ENCODE measurements around the gene DBR1.

DBR1 gene

DNA sequence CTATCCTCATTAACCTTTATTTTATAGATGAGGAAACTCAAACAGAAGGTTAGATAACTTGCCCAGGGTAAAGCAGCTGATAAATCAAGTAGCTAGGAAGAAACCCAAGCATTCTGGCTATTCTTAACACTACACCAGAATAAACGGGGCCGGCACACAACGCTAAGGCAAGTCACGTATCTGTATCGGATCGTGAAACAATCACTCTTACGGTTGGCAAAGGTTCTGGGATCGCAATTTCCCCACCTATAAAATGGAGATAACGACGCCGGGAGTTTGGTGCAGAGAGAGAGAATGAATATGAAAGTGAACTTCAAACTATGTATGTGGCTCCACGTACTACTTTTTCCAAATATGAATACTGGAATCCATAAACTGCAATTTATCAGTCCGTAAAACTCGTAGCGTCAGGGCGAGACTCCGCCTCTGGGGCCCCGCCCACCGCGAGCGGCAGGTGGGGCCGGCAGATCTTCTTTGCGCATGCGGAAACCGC, 12.1 kb upstream of the DBR1 start:
- Histone ChIP-seq H3K9me3 (replicated peaks; ENCODE audit: insufficient read depth, low read length) (no peaks in the 10 kb centered on the region), H3K4me3 (ENCODE audit: low read length) (peak overlapping the region; percentile 95), H3K9me2 (replicated peaks; ENCODE audit: insufficient read depth, low read length) (no peaks in the 10 kb centered on the region), H3K27ac (ENCODE audit: low read length) (peak overlapping the region; percentile 82; the same call in 1 of the 2 replicates), H3K27me3 (replicated peaks; ENCODE audit: insufficient read depth, low read length) (0 out of 2 replicates have a peak, but pooled peaks cover 5% of the 10 kb centered on the region), H3K4me2 (ENCODE audit: low read depth, low read length) (peak overlapping the region; percentile 52), H4K20me1 (ENCODE audit: insufficient read depth, low read length) (no peaks in the 10 kb centered on the region), H3K79me2 (ENCODE audit: low read length) (peaks cover 46% of the 10 kb centered on the region), H3K4me1 (ENCODE audit: low read length) (peaks cover 19% of the 10 kb centered on the region), H3F3A (ENCODE audit: insufficient read depth, low read length) (peaks cover 5% of the 10 kb centered on the region; the same call in 1 of the 2 replicates), H3K36me3 (replicated peaks; ENCODE audit: insufficient read depth, low read length) (peaks cover 2% of the 10 kb centered on the region; the same call in 1 of the 2 replicates), H3K9ac (ENCODE audit: low read length) (peak overlapping the region; percentile 97), H2AFZ (ENCODE audit: low read length) (peak overlapping the region; percentile 97)
- TF ChIP-seq EZH2phosphoT487 (IDR thresholded peaks at IDR 0.05; ENCODE audit: low read length) (no peak), EZH2 (optimal IDR thresholded peaks at IDR 0.05; ENCODE audit: low read depth, low read length) (no peak), CTCF (IDR thresholded peaks at IDR 0.05; ENCODE audit: low read length) (no peak)
- DNase-seq: peak; percentile 92

- TF ChIP-seq CTCF (IDR thresholded peaks at IDR 0.05; ENCODE audit: low read length) (no peak), EZH2 (optimal IDR thresholded peaks at IDR 0.05; ENCODE audit: low read depth, low read length) (no peak), EZH2phosphoT487 (IDR thresholded peaks at IDR 0.05; ENCODE audit: low read length) (no peak)
- Histone ChIP-seq H3K36me3 (replicated peaks; ENCODE audit: insufficient read depth, low read length) (peaks cover 2% of the 10 kb centered on the region; the same call in 1 of the 2 replicates), H3K4me2 (ENCODE audit: low read depth, low read length) (peak overlapping the region; percentile 52), H3K27ac (ENCODE audit: low read length) (no peak overlapping the region), H3K79me2 (ENCODE audit: low read length) (peaks cover 40% of the 10 kb centered on the region), H3K9me2 (replicated peaks; ENCODE audit: insufficient read depth, low read length) (no peaks in the 10 kb centered on the region), H3K27me3 (replicated peaks; ENCODE audit: insufficient read depth, low read length) (0 out of 2 replicates have a peak, but pooled peaks cover 5% of the 10 kb centered on the region), H2AFZ (ENCODE audit: low read length) (peak overlapping the region; percentile 97), H3K9ac (ENCODE audit: low read length) (no peak overlapping the region), H3F3A (ENCODE audit: insufficient read depth, low read length) (peaks cover 5% of the 10 kb centered on the region; the same call in 1 of the 2 replicates), H3K4me1 (ENCODE audit: low read length) (peaks cover 19% of the 10 kb centered on the region), H3K4me3 (ENCODE audit: low read length) (peak overlapping the region; percentile 95), H3K9me3 (replicated peaks; ENCODE audit: insufficient read depth, low read length) (no peaks in the 10 kb centered on the region), H4K20me1 (ENCODE audit: insufficient read depth, low read length) (no peaks in the 10 kb centered on the region)
- DNase-seq: no peak
Observed at GRCh38 chr3:138186221-138186620, 11.5 kb upstream of the DBR1 start.

DNA sequence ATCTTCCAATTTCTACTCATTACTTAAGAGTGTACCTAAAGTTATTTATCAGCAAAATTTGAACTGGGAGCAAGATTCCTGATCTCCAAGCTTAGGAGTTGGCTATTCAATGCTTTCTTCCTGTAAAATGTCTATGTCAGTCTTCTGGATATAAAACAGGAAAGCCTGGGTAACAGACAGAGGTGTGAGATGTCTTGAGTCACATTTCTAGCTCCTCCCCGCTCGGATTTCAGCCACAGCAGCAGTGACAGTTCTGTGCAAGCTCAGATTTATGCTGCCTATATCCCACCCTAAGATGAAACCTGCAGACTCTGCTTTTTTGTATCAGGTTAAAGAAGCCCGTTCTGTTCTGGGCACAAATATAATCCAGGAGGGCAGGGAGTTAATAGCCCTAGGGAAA, 10.3 kb upstream of the DBR1 start:
- H3K27me3 ChIP-seq (replicated peaks; ENCODE audit: insufficient read depth, low read length): 0 out of 2 replicates have a peak, but pooled peaks cover 5% of the 10 kb centered on the region
- peaks cover 28% of the 10 kb centered on the region for H3K79me2 ChIP-seq (ENCODE audit: low read length)
- H3K9ac ChIP-seq (ENCODE audit: low read length): no peak overlapping the region
- H4K20me1 ChIP-seq (ENCODE audit: insufficient read depth, low read length): no peaks in the 10 kb centered on the region
- H3K36me3 ChIP-seq (replicated peaks; ENCODE audit: insufficient read depth, low read length): peaks cover 2% of the 10 kb centered on the region; the same call in 1 of the 2 replicates
- TF ChIP-seq EZH2phosphoT487 (IDR thresholded peaks at IDR 0.05; ENCODE audit: low read length): no peak
- TF ChIP-seq CTCF (IDR thresholded peaks at IDR 0.05; ENCODE audit: low read length): no peak
- TF ChIP-seq EZH2 (optimal IDR thresholded peaks at IDR 0.05; ENCODE audit: low read depth, low read length): no peak
- no peaks in the 10 kb centered on the region for H3K9me2 ChIP-seq (replicated peaks; ENCODE audit: insufficient read depth, low read length)
- no peak for DNase-seq
- peaks cover 5% of the 10 kb centered on the region; the same call in 1 of the 2 replicates for H3F3A ChIP-seq (ENCODE audit: insufficient read depth, low read length)
- no peak overlapping the region for H3K4me3 ChIP-seq (ENCODE audit: low read length)
- H3K4me1 ChIP-seq (ENCODE audit: low read length): peaks cover 19% of the 10 kb centered on the region
- no peaks in the 10 kb centered on the region for H3K9me3 ChIP-seq (replicated peaks; ENCODE audit: insufficient read depth, low read length)
- no peak overlapping the region for H3K4me2 ChIP-seq (ENCODE audit: low read depth, low read length)
- H2AFZ ChIP-seq (ENCODE audit: low read length): no peak overlapping the region
- no peak overlapping the region for H3K27ac ChIP-seq (ENCODE audit: low read length)
